HepG2 (cell line): ENCODE results near the gene SLC28A1.

Source experiments
- CTCF ChIP-seq: sonication (generic); formaldehyde crosslinking; IDR thresholded peaks from 2 replicates; pipeline ENCODE4 v1.5.0; 2020; ENCODE audit warnings: mild to moderate bottlenecking, missing genetic modification reagents, moderate library complexity
- GPBP1L1 ChIP-seq: sonication (generic); formaldehyde crosslinking; IDR thresholded peaks from 2 replicates; pipeline ENCODE4 v1.5.0; 2020; ENCODE audit warnings: mild to moderate bottlenecking, missing genetic modification reagents
- NR2C2 ChIP-seq: sonication (generic); formaldehyde crosslinking; IDR thresholded peaks from 2 replicates; pipeline ENCODE4 v1.4.0; 2020; ENCODE audit warnings: missing genetic modification reagents, mild to moderate bottlenecking, moderate library complexity, borderline replicate concordance
- RFX1 ChIP-seq: fragments of 450-650 bp; IDR thresholded peaks from 2 replicates; pipeline ENCODE4 v1.6.1; 2017
- STAT6 ChIP-seq: sonication (generic); formaldehyde crosslinking; IDR thresholded peaks from 2 replicates; pipeline ENCODE4 v1.4.0; 2020; ENCODE audit warnings: missing genetic modification reagents, mild to moderate bottlenecking, borderline replicate concordance
- UBTF ChIP-seq: sonication (generic); formaldehyde crosslinking; IDR thresholded peaks from 2 replicates; pipeline ENCODE4 v1.4.0; 2020; ENCODE audit warnings: mild to moderate bottlenecking, missing genetic modification reagents
- ZFP62 ChIP-seq: sonication (generic); formaldehyde crosslinking; IDR thresholded peaks from 2 replicates; pipeline ENCODE4 v1.4.0; 2020; ENCODE audit warnings: missing genetic modification reagents
- ZNF18 ChIP-seq: sonication (generic); formaldehyde crosslinking; IDR thresholded peaks from 2 replicates; pipeline ENCODE4 v1.8.0; 2022; ENCODE audit warnings: mild to moderate bottlenecking, missing genetic modification reagents; ENCODE audit not compliant: insufficient replicate concordance
- ZNF484 ChIP-seq: sonication (generic); formaldehyde crosslinking; IDR thresholded peaks from 2 replicates; pipeline ENCODE4 v1.5.1; 2020; ENCODE audit warnings: mild to moderate bottlenecking, low read depth, missing genetic modification reagents, borderline replicate concordance
- ZNF558 ChIP-seq: sonication (generic); formaldehyde crosslinking; IDR thresholded peaks from 2 replicates; pipeline ENCODE4 v1.9.0; 2022; ENCODE audit warnings: mild to moderate bottlenecking, missing genetic modification reagents, borderline replicate concordance
- ZNF780A ChIP-seq: sonication (generic); formaldehyde crosslinking; IDR thresholded peaks from 2 replicates; pipeline ENCODE4 v1.8.0; 2022; ENCODE audit warnings: mild to moderate bottlenecking, missing genetic modification reagents, moderate library complexity

- TF ChIP-seq STAT6 (no peak), ZNF558 (CRISPR knock-in tag) (no peak), GPBP1L1 (no peak), ZNF484 (no peak), UBTF (CRISPR knock-in tag) (no peak), NR2C2 (CRISPR knock-in tag) (no peak), CTCF (CRISPR knock-in tag) (no peak), ZNF780A (no peak), RFX1 (no peak), ZNF18 (CRISPR knock-in tag) (no peak), ZFP62 (CRISPR knock-in tag) (no peak)
Observed at GRCh38 chr15:84975871-84976351, 91.4 kb downstream of the SLC28A1 start.
